H1 (cell line): ENCODE measurements around the gene LURAP1L.

Experiments used
- CREB1 ChIP-seq: IDR thresholded peaks from 2 replicates; pipeline ENCODE4 v1.6.1; 2012; ENCODE audit warnings: inconsistent platforms
- EZH2 ChIP-seq: fragments of 200-600 bp; sonication (generic); IDR thresholded peaks from 2 replicates; pipeline ENCODE4 v1.7.1; 2012; ENCODE audit warnings: low read depth, mild to moderate bottlenecking, moderate library complexity, low read length, inconsistent platforms; ENCODE audit not compliant: severe bottlenecking
- GABPA ChIP-seq: IDR thresholded peaks from 2 replicates; pipeline ENCODE4 v1.6.1; 2011; ENCODE audit warnings: mild to moderate bottlenecking, low read length, moderate library complexity, borderline replicate concordance; ENCODE audit not compliant: insufficient read depth
- MAFK ChIP-seq: IDR thresholded peaks from 2 replicates; pipeline ENCODE4 v1.6.1; 2012; ENCODE audit warnings: low read depth, mild to moderate bottlenecking, improper control_type of control experiment, low read length
- POLR2AphosphoS5 ChIP-seq: IDR thresholded peaks from 2 replicates; pipeline ENCODE4 v1.6.1; 2011; ENCODE audit warnings: low read depth, low read length
- POU5F1 ChIP-seq: IDR thresholded peaks from 2 replicates; pipeline ENCODE4 v1.6.1; 2011; ENCODE audit warnings: low read depth, mild to moderate bottlenecking, low read length, moderate library complexity
- RAD21 ChIP-seq, 2 experiments: IDR thresholded peaks in 1 of 2; conservative IDR thresholded peaks in 1 of 2; 2 replicates each; pipeline ENCODE4 v1.6.1; 2011; ENCODE audit warnings: low read depth in 2 of 2, low read length in 2 of 2, improper control_type of control experiment in 1 of 2, inconsistent platforms in 1 of 2, mild to moderate bottlenecking in 1 of 2, moderate library complexity in 1 of 2
- SP1 ChIP-seq: IDR thresholded peaks from 2 replicates; pipeline ENCODE4 v1.6.1; 2011; ENCODE audit warnings: low read depth, low read length
- TAF1 ChIP-seq: IDR thresholded peaks from 2 replicates; pipeline ENCODE4 v1.6.1; 2011; ENCODE audit warnings: mild to moderate bottlenecking, low read depth, low read length
- TCF12 ChIP-seq: IDR thresholded peaks from 2 replicates; pipeline ENCODE4 v1.6.1; 2011; ENCODE audit warnings: low read depth, mild to moderate bottlenecking, low read length
- TF ChIP-seq, protein P1 (sequence below), 3 experiments: IDR thresholded peaks; 1 replicate in 2 of 3; 2 replicates in 1 of 3; pipeline versions ENCODE4 v1.5.1 to v1.6.1; 2011; ENCODE audit warnings: low read length in 3 of 3, mild to moderate bottlenecking in 3 of 3, inconsistent platforms in 2 of 3, low read depth in 1 of 3, moderate library complexity in 1 of 3; ENCODE audit not compliant: insufficient read depth in 1 of 3; ENCODE audit errors: control extremely low read depth in 1 of 3
- TF ChIP-seq, protein P2 (sequence below): IDR thresholded peaks from 2 replicates; pipeline ENCODE4 v1.6.1; 2011; ENCODE audit warnings: low read depth, mild to moderate bottlenecking, low read length; ENCODE audit not compliant: insufficient read depth

DNA sequence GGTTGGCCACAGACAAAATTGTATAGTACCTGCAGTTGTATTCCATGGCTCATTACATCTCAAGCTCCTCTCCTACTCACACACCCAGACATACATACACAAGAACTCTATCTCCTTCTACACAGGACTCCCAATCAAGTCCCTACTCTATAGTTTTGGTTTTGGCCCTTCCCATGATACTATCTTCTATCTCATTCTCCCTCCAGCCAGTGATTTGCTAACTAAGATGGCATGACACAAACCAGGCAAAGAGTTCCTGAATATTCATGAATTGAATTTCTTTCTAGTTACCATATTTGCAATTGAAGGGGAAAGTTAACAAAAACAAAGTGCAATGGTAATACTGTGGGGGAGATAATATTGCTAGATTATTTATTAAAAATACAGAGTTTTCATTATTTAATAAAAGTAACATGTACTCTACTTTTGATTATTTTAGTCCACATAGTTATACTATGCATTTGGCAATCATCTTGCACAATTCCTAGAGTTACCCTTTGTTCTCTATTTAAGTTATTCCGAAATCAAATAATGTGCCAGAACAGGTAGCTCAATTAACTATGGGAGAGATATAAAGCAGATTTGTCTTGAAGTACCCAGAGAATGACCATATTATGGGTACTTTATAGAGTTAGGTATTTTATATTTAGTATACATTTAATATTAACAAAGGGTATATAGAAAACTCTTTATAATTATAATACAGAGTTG is 9.6 kb upstream of the LURAP1L start:
- TF ChIP-seq CREB1 (no peak), TAF1 (no peak), SP1 (no peak), GABPA (no peak), MAFK (no peak), EZH2 (no peak), POLR2AphosphoS5 (no peak), TCF12 (no peak), POU5F1 (no peak), RAD21 (IDR thresholded peaks at IDR 0.05 in 1 of 2, conservative IDR thresholded peaks at IDR 0.05 in 1 of 2; ENCODE audit: low read depth in 2 of 2, low read length in 2 of 2) (no peak)
- TF ChIP-seq, protein P1, sequence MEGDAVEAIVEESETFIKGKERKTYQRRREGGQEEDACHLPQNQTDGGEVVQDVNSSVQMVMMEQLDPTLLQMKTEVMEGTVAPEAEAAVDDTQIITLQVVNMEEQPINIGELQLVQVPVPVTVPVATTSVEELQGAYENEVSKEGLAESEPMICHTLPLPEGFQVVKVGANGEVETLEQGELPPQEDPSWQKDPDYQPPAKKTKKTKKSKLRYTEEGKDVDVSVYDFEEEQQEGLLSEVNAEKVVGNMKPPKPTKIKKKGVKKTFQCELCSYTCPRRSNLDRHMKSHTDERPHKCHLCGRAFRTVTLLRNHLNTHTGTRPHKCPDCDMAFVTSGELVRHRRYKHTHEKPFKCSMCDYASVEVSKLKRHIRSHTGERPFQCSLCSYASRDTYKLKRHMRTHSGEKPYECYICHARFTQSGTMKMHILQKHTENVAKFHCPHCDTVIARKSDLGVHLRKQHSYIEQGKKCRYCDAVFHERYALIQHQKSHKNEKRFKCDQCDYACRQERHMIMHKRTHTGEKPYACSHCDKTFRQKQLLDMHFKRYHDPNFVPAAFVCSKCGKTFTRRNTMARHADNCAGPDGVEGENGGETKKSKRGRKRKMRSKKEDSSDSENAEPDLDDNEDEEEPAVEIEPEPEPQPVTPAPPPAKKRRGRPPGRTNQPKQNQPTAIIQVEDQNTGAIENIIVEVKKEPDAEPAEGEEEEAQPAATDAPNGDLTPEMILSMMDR (IDR thresholded peaks at IDR 0.05; ENCODE audit: control extremely low read depth in 1 of 3, insufficient read depth in 1 of 3, low read depth in 1 of 3, low read length in 3 of 3) = no peak
- TF ChIP-seq, protein P2, sequence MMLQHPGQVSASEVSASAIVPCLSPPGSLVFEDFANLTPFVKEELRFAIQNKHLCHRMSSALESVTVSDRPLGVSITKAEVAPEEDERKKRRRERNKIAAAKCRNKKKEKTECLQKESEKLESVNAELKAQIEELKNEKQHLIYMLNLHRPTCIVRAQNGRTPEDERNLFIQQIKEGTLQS = no peak
